ENCODE data around the gene SPAG6.

The SPAG6 gene

GRCh38 chr10:22433875-22434274 lies 88.6 kb downstream of the SPAG6 start:
- DNase-seq (ENCODE audit: low read depth, low spot score) = no peak

- DNase-seq (ENCODE audit: low read depth, low spot score) = no peak
Measured at GRCh38 chr10:22434521-22434920, 89.2 kb downstream of the SPAG6 start.

GRCh38 chr10:22435650-22436049 lies 90.4 kb downstream of the SPAG6 start:
- DNase-seq (ENCODE audit: low read depth, low spot score) = no peak

GRCh38 chr10:22436526-22436892 lies 91.2 kb downstream of the SPAG6 start:
- no peak for DNase-seq (ENCODE audit: low read depth, low spot score)

- DNase-seq (ENCODE audit: low read depth, low spot score) = peak; percentile 68
Measured at GRCh38 chr10:22436893-22437619, 91.8 kb downstream of the SPAG6 start.

GRCh38 chr10:22437620-22438588 lies 92.6 kb downstream of the SPAG6 start:
- DNase-seq (ENCODE audit: low read depth, low spot score) = peak; percentile 4

GRCh38 chr10:22438711-22439110 lies 93.4 kb downstream of the SPAG6 start:
- DNase-seq (ENCODE audit: low read depth, low spot score) = no peak

GRCh38 chr10:22442063-22442462 lies 96.8 kb downstream of the SPAG6 start:
- no peak for DNase-seq (ENCODE audit: low read depth, low spot score)

GRCh38 chr10:22442468-22442867 lies 97.2 kb downstream of the SPAG6 start:
- DNase-seq (ENCODE audit: low read depth, low spot score) = no peak

GRCh38 chr10:22443175-22443901 lies 98.0 kb downstream of the SPAG6 start:
- no peak for DNase-seq (ENCODE audit: low read depth, low spot score)

GRCh38 chr10:22444219-22444788 lies 99.0 kb downstream of the SPAG6 start:
- DNase-seq (ENCODE audit: low read depth, low spot score) = no peak

- no peak for DNase-seq (ENCODE audit: low read depth, low spot score)
Measured at GRCh38 chr10:22445495-22445894, 100.2 kb downstream of the SPAG6 start.

GRCh38 chr10:22447068-22447467 lies 101.8 kb downstream of the SPAG6 start:
- no peak for DNase-seq (ENCODE audit: low read depth, low spot score)

- no peak for DNase-seq (ENCODE audit: low read depth, low spot score)
Measured at GRCh38 chr10:22451346-22451745, 106.0 kb downstream of the SPAG6 start.

GRCh38 chr10:22453320-22453719 lies 108.0 kb downstream of the SPAG6 start:
- no peak for DNase-seq (ENCODE audit: low read depth, low spot score)

GRCh38 chr10:22453948-22454591 lies 108.8 kb downstream of the SPAG6 start:
- no peak for DNase-seq (ENCODE audit: low read depth, low spot score)

GRCh38 chr10:22454634-22455033 lies 109.3 kb downstream of the SPAG6 start:
- DNase-seq (ENCODE audit: low read depth, low spot score) = no peak

- DNase-seq (ENCODE audit: low read depth, low spot score) = no peak
Measured at GRCh38 chr10:22455068-22455857, 110.0 kb downstream of the SPAG6 start.

GRCh38 chr10:22456486-22456885 lies 111.2 kb downstream of the SPAG6 start:
- no peak for DNase-seq (ENCODE audit: low read depth, low spot score)

GRCh38 chr10:22458272-22459038 lies 113.2 kb downstream of the SPAG6 start:
- no peak for DNase-seq (ENCODE audit: low read depth, low spot score)

Measured in activated naive CD8-positive, alpha-beta T cell treated with anti-CD3 and anti-CD28 coated beads, Interleukin-2, amount 50 U/mL, for 16 hours (primary cell).